Astrocyte of the hippocampus (primary cell): ENCODE data around the gene SYCP2L.
"Not testable (repeated sequence)": the region's sequence is repeated elsewhere in the genome, so short reads cannot be mapped to it uniquely, and the experiment has no call there.

Experiments
- DNase-seq: peaks from one replicate; pipeline ENCODE4 v3.0.0; 2011; ENCODE audit warnings: low read depth, low spot score

SYCP2L gene

DNA sequence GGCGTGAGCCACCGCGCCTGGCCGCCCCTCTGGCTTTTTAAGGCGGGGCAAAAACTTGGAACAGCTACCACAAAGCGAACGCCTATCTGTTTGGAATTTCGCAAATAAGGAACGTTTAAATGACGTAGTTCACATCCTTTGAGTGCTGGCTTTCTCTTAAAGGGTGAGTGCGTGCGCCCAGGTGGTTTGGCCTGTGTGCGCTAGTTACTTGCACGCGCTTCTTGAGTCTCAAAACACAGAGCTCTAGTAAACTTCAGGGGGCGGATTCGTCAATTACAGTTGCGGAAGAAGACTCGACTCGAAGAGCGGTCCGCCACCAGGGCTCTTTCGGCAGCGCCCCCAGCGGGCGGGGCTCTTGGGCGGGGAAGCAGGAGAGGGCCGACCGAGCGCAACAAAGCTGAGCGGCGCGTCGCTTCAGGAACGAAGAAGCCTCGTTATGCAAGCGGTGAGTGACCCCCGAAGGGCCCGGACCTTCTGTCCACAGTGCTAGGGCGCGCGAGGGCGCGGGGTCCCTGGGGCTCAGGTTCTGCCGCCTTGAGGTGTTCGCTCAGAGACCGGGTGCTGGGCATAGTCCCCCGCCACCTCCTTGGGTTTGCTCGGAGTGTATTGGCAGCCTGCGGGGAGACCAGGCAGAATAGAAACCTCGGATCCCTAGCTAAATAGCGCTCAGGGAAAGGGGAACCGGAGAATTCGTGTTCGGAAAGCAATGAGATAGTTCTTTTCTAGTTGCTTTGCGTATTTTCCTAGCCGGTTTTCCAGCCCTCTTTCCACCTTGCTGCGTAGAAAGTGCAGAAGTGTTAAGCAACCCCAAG lies at the start of gene SYCP2L:
Gene SYCP2L, plus strand, starts transcription at position 362 of the 812 bp plus-strand sequence. Its CDS starts 75 bp downstream, at position 437.
- peak; percentile 66 for DNase-seq

GRCh38 chr6:10837622-10837994 lies 49.2 kb upstream of the SYCP2L start:
- DNase-seq, result no peak

GRCh38 chr6:10837995-10838793 lies 48.7 kb upstream of the SYCP2L start, which contains the start of gene MAK:
MAK (minus strand) TSS chr6:10838539; CDS start chr6:10830648, 7,891 bp downstream.
- DNase-seq, result peak; percentile 94

GRCh38 chr6:10838794-10839333 lies 48.0 kb upstream of the SYCP2L start:
- DNase-seq, result no peak

GRCh38 chr6:10843554-10843953 lies 43.3 kb upstream of the SYCP2L start:
- no peak for DNase-seq

DNA sequence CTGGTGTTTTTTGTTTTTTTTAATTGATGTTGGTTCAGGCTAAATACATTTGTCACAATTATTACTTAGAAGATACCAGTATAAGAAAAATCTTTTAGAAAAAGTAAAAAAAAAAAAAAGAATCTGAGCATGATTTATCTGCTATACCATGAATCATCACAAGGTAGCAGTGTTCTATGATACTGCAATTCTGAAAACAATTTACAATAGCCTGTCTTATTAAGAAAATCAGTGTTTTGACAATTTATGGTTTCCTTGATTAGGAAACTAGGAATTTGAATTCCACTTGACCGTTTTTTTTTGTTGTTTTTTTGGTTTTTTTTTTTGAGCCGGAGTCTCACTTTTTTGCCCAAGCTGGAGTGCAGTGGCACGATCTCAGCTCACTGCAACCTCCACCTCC lies 39.2 kb upstream of the SYCP2L start:
- no peak for DNase-seq

- no peak for DNase-seq
These were observed 37.0 kb upstream of the SYCP2L start for GRCh38 chr6:10849901-10850300.

DNA sequence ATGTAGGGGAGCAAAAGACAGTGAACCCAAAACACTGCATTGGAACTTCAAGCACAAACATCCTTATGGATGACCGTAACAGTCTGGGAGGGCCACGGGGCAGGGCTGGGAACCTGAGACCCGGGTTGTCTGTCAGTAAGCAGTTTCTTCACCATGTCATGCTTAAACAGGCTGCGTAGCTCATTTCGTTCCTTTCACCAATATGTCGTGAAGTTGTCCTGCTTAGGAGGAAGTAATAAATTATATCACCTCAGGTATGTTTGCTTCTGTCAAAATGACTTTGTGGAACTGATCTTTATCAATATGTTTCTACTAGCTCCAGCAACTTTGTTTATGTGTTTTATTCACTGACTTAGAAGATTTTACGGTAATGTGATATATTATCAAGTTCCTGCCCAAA lies 36.1 kb upstream of the SYCP2L start:
- DNase-seq, result no peak

DNA sequence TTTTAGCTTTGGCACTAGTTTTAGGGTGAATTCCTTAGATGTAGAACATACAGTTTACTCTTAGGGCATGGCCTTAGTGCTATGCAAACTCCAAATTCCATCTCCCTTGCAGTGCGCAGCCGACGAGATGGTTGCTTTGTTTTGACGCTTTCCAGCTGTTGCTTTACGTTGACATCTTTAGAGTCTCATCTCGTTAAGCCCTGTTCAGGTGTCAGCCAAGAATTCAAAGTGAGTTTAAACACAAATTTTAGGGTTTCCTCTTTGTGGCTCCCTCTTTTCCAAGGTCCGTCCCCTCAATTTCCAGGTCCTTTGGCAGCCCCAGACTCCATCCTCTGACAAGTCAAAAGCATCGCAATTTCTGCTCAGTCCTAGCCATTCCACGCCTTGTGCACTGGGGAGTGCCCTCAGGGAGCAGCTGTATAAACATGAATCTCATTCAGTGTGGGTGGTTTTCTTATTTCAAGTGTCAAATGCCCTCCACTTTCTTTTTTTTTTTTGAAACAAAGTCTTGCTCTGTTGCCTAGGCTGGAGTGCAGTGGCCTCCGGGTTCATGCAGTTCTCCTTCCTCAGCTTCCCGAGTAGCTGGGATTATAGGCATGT lies 34.4 kb upstream of the SYCP2L start:
- no peak for DNase-seq

GRCh38 chr6:10853849-10854300 lies 33.0 kb upstream of the SYCP2L start:
- DNase-seq, result not testable (repeated sequence)

DNA sequence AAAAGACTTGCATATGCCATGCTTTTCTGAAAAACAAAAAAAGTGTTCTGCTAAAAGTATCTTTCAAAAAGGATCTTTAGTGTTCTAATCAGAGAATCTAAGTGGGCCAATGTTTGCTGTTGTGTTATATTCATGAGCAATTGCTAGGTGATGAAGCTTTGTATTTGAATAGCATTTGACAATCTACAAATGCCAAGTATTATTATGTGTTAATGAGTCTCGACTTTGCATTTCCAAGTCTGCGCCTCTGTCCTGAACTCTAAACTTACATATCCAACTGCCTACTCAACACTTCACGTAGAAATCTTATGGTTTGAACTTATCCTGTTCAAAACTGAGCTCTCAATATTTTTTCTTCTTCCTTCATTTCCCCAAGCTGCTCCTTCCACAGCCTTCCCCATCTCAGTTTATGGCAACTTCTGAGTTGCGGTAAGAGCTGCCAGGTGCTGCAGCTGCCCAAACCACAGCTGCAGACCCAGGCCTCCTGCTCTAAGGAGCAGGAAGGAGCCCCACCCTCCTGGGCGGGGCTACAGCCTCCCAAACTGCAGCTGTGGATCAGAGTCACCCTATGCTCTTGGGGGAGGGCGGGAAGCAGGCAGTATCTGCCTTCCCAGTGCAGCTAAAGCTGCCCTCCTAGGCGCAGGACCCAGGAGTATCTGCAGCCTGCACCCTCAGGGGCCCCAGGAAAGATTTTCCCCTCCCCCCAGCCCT lies 31.8 kb upstream of the SYCP2L start:
- no peak for DNase-seq

- no peak for DNase-seq
These were observed 29.6 kb upstream of the SYCP2L start for GRCh38 chr6:10857259-10857658.

DNA sequence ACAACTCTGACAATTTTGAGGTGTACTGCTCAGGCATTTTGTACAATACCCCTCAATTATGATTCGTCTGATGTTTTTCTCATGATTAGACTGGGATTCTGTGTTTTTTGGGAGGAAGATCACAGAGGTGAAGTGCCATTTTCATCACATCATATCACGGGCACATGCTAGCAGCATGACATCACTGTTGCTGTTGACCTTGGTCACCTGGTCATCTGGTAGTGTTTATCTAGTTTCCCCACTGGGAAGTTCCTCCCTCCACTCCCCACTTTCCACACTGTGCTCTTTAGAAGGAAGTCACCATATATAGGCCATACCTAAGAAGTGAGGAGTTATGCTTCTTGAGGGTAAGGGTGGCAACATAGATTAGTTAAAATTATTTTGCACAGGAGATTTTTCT lies 25.8 kb upstream of the SYCP2L start:
- no peak for DNase-seq

DNA sequence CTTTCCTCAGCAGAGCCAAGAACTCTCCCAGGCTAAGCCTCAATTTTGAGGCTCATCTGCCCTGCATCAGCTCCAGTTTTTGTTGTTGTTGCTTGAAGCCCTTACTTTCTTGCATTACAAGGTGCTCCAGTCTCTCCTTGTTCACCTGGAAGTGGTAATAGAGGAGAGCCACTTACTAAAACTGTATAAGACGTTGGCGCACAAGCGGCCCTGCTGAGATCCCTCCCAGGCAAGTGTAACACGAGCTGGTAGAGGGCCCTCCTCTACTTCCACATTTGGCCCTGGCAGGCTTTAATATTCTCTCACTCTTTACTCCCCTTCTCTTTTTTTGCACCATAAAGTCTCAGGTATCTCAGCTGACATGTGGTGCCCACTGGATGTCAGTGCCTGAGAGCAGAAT lies 24.5 kb upstream of the SYCP2L start:
- DNase-seq, result no peak

GRCh38 chr6:10863031-10863430 lies 23.8 kb upstream of the SYCP2L start:
- not testable (repeated sequence) for DNase-seq

DNA sequence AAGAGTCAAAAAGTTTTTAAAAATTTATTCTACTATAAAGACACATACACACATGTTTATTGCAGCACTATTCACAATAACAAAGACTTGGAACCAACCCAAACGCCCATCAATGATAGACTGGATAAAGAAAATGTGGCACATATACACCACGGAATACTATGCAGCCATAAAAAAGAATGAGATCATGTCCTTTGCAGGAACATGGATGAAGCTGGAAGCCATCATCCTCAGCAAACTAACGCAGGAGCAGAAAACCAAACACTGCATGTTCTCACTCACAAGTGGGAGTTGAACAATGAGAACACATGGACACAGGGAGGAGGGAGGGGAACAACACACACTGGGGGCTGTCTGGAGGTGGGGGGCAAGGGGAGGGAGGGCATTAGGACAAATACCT lies 20.1 kb upstream of the SYCP2L start:
- not testable (repeated sequence) for DNase-seq

DNA sequence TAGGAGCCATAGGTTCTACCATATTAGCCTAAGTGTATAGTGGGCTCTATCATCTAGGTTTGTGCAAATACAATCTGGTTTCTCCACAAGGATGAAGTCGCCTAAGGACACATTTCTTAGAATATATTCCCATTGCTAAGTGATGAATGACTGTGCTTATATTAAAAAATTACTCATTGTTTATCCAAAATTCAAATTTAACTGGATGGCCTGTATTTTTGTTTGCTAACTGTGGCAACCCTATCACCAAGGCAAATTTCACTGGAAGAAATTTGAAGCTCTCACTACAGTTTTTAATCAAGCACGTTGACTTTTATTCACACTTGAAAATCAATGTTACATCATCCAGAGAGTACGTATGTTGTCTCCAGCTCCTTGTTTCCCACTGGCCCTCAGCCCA lies 18.9 kb upstream of the SYCP2L start:
- no peak for DNase-seq

DNA sequence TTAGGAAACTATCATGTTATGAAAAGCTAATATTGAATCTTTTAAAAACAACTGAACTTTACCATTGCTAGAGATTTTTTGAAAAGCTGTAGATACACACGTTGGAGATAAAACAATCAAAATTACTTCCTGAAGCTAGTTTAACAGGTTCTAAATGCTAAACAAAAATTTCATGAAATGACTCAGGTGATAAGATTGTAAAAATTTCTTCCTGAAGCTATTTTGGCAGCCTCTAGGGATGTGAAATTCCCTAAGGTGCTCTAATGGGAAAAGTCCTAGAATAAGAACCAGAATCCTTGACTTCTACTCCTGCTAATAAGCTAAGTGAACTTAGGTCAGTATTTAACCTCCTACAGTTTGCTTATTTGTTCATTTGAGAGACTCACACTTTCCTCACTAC lies 13.5 kb upstream of the SYCP2L start:
- no peak for DNase-seq

- DNase-seq, result no peak
These were observed 12.6 kb upstream of the SYCP2L start for GRCh38 chr6:10874207-10874606.

DNA sequence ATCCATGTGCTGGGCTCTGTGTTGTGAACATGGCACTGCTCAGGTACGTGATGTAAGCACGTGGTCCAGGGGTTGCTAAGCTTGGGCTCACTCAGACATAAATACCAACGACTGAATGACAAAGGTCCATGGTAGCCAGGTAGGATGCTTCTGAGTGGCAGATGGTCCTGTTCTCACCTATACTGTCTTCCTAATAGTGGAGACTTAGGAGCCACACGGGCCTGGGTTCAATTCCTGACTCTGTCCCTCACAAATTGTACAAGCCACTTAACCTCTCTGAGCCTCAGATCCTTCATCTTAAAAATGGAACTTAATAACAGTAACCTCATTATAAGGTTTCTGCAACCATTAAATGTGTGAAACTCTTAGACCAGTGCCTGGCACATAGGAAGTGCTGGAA lies 11.8 kb upstream of the SYCP2L start:
- DNase-seq, result no peak

GRCh38 chr6:10877012-10877411 lies 9.8 kb upstream of the SYCP2L start:
- DNase-seq, result no peak
